HG03378 (cell line): ENCODE measurements around the gene AMT.
"Not testable (repeated sequence)": the region's sequence is repeated elsewhere in the genome, so short reads cannot be mapped to it uniquely, and the experiment has no call there.

ENCODE experiments used
- ATAC-seq: cut with Tn5 transposase; IDR thresholded peaks from one replicate; pipeline ENCODE4 v1.9.1; 2021; ENCODE audit warnings: mild to moderate bottlenecking, moderate library complexity; ENCODE audit not compliant: unreplicated experiment

The AMT gene

GRCh38 chr3:49391310-49391709 is 31.0 kb downstream of the AMT start:
- not testable (repeated sequence) for ATAC-seq

- ATAC-seq, result no peak
Measured at GRCh38 chr3:49389297-49389696, 33.0 kb downstream of the AMT start.

- no peak for ATAC-seq
Measured at GRCh38 chr3:49388289-49388820, 33.9 kb downstream of the AMT start.

GRCh38 chr3:49387721-49388120 is 34.6 kb downstream of the AMT start:
- ATAC-seq, result no peak

GRCh38 chr3:49386056-49386756 is 36.1 kb downstream of the AMT start:
- no peak for ATAC-seq

GRCh38 chr3:49385617-49386016 is 36.7 kb downstream of the AMT start:
- no peak for ATAC-seq

- ATAC-seq, result no peak
Measured at GRCh38 chr3:49383387-49383786, 38.9 kb downstream of the AMT start.

- no peak for ATAC-seq
Measured at GRCh38 chr3:49378249-49378895, 43.9 kb downstream of the AMT start.

GRCh38 chr3:49377483-49377882 is 44.8 kb downstream of the AMT start:
- ATAC-seq, result no peak

- ATAC-seq, result no peak
Measured at GRCh38 chr3:49371946-49372345, 50.3 kb downstream of the AMT start.

GRCh38 chr3:49370585-49371290 is 51.5 kb downstream of the AMT start:
- ATAC-seq, result no peak
